Mesendoderm (in vitro differentiated cells): Measurements from ENCODE around the gene GALNS.

Experiments
- DNase-seq: peaks from one replicate; pipeline ENCODE4 v3.0.0; 2013
- H2AK5ac ChIP-seq: 2 replicates; pipeline ENCODE4 v1.6.1; 2013; ENCODE audit warnings: low read length, inconsistent platforms
- H2BK120ac ChIP-seq: 2 replicates; pipeline ENCODE4 v1.6.1; 2013; ENCODE audit warnings: low read depth, mild to moderate bottlenecking, low read length, moderate library complexity, mixed read lengths
- H2BK15ac ChIP-seq: replicated peaks from 2 replicates; pipeline ENCODE4 v1.6.1; 2013; ENCODE audit warnings: low read depth, mild to moderate bottlenecking, moderate library complexity
- H2BK5ac ChIP-seq: 2 replicates; pipeline ENCODE4 v1.6.1; 2013; ENCODE audit warnings: low read length, inconsistent platforms
- H3K18ac ChIP-seq: 2 replicates; pipeline ENCODE4 v1.6.1; 2013; ENCODE audit warnings: mild to moderate bottlenecking, low read length, mixed read lengths
- H3K23ac ChIP-seq: one replicate; pipeline ENCODE4 v1.6.1; 2013; ENCODE audit warnings: low read length
- H3K27ac ChIP-seq: 2 replicates; pipeline ENCODE4 v1.5.1; 2013; ENCODE audit warnings: low read depth, mild to moderate bottlenecking, inconsistent platforms, low read length, moderate library complexity
- H3K27me3 ChIP-seq: 2 replicates; pipeline ENCODE4 v1.6.1; 2013; ENCODE audit warnings: low read length, control low read depth, mild to moderate bottlenecking, inconsistent platforms; ENCODE audit not compliant: insufficient read depth, poor library complexity
- H3K36me3 ChIP-seq: 2 replicates; pipeline ENCODE4 v1.6.1; 2013; ENCODE audit warnings: low read length, inconsistent platforms; ENCODE audit not compliant: control insufficient read depth, insufficient read depth
- H3K4ac ChIP-seq: one replicate; pipeline ENCODE4 v1.6.1; 2013; ENCODE audit warnings: low read depth, mild to moderate bottlenecking, low read length, moderate library complexity
- H3K4me1 ChIP-seq: 2 replicates; pipeline ENCODE4 v1.6.1; 2013; ENCODE audit warnings: low read depth, low read length, inconsistent platforms; ENCODE audit not compliant: control insufficient read depth
- H3K4me2 ChIP-seq: 2 replicates; pipeline ENCODE4 v1.6.1; 2013; ENCODE audit warnings: low read length
- H3K4me3 ChIP-seq: 2 replicates; pipeline ENCODE4 v1.5.1; 2013; ENCODE audit warnings: mild to moderate bottlenecking, low read length
- H3K56ac ChIP-seq: one replicate; pipeline ENCODE4 v1.6.1; 2013; ENCODE audit warnings: low read length
- H3K79me1 ChIP-seq: 2 replicates; pipeline ENCODE4 v1.6.1; 2013; ENCODE audit warnings: low read length, inconsistent platforms
- H3K79me2 ChIP-seq: 2 replicates; pipeline ENCODE4 v1.6.1; 2013; ENCODE audit warnings: mild to moderate bottlenecking, low read length; ENCODE audit not compliant: control insufficient read depth, insufficient read depth
- H3K9ac ChIP-seq: 2 replicates; pipeline ENCODE4 v1.6.1; 2013; ENCODE audit warnings: low read length, inconsistent platforms
- H4K5ac ChIP-seq: one replicate; pipeline ENCODE4 v1.6.1; 2013; ENCODE audit warnings: low read length
- H4K8ac ChIP-seq: one replicate; pipeline ENCODE4 v1.6.1; 2013; ENCODE audit warnings: low read depth, mild to moderate bottlenecking, control low read depth, low read length, moderate library complexity
- WGBS: extraction: QIAGEN DNeasy Blood & Tissue Kit; methylation state at CpG from one replicate; pipeline ENCODE4 v1.1.7; 2013; ENCODE audit warnings: low lambda C conversion rate, missing lambda C conversion rate; ENCODE audit not compliant: insufficient coverage; ENCODE audit errors: extremely low coverage; 5-methylcytosine and 5-hydroxymethylcytosine counted together

Gene GALNS

DNA sequence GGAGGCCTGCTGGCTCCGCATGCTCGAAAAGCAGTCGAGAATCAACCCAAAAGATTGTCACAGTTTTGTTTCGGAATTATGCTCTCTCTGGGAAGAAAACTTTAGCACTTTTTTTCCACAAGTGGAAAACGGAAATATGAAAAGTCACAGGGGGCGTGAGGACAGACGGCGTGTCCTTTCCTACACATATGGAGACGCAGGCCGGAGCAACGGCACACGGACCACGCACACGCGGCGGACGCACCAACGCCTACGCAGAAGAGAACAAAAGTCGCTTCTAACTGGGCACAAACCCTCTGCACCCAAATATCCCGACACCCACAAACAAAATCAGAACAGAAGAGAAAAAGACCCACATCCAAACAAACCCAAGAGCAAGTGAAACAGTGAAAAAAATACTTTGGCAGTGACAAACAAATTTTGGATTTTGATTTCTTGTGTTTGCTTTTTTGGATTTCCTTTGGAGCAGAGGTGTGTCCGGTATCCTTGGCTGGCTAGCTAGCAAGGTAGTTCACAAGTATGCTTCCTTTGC is 19.0 kb upstream of the GALNS start:
- Histone ChIP-seq H3K9ac (no peak overlapping the region), H3K56ac (no peak overlapping the region), H3K79me2 (no peaks in the 10 kb centered on the region), H3K23ac (no peak overlapping the region), H3K27ac (no peak overlapping the region), H4K8ac (no peak overlapping the region), H3K79me1 (no peaks in the 10 kb centered on the region), H3K4ac (no peak overlapping the region), H4K5ac (no peak overlapping the region), H3K27me3 (no peaks in the 10 kb centered on the region), H3K4me2 (no peak overlapping the region), H2BK120ac (no peak overlapping the region), H3K4me3 (no peak overlapping the region), H2AK5ac (no peak overlapping the region), H2BK5ac (no peak overlapping the region), H3K18ac (no peak overlapping the region), H2BK15ac (no peak overlapping the region), H3K36me3 (no peaks in the 10 kb centered on the region), H3K4me1 (no peaks in the 10 kb centered on the region)
- DNase-seq, result no peak
- no CpG with 5 or more reads among the region's 22 CpGs for WGBS

GRCh38 chr16:88874938-88875599 is 18.3 kb upstream of the GALNS start:
- Histone ChIP-seq H3K18ac (no peak overlapping the region), H3K9ac (no peak overlapping the region), H3K4me2 (no peak overlapping the region), H3K4me1 (no peaks in the 10 kb centered on the region), H3K56ac (no peak overlapping the region), H3K79me1 (no peaks in the 10 kb centered on the region), H3K27me3 (no peaks in the 10 kb centered on the region), H3K4ac (no peak overlapping the region), H2BK5ac (no peak overlapping the region), H3K23ac (no peak overlapping the region), H4K5ac (no peak overlapping the region), H3K79me2 (no peaks in the 10 kb centered on the region), H2AK5ac (no peak overlapping the region), H3K27ac (no peak overlapping the region), H2BK15ac (no peak overlapping the region), H3K36me3 (no peaks in the 10 kb centered on the region), H4K8ac (no peak overlapping the region), H2BK120ac (no peak overlapping the region), H3K4me3 (no peak overlapping the region)
- DNase-seq, result no peak
- no CpG with 5 or more reads among the region's 34 CpGs for WGBS

GRCh38 chr16:88872650-88873331 is 16.0 kb upstream of the GALNS start:
- no peaks in the 10 kb centered on the region for H3K27me3 ChIP-seq
- no peaks in the 10 kb centered on the region for H3K79me2 ChIP-seq
- H2AK5ac ChIP-seq, result no peak overlapping the region
- H3K23ac ChIP-seq, result no peak overlapping the region
- no peak overlapping the region for H4K8ac ChIP-seq
- H2BK120ac ChIP-seq, result no peak overlapping the region
- no peak overlapping the region for H4K5ac ChIP-seq
- DNase-seq, result no peak
- no peak overlapping the region for H3K4ac ChIP-seq
- no peak overlapping the region for H3K27ac ChIP-seq
- no peaks in the 10 kb centered on the region for H3K36me3 ChIP-seq
- no peak overlapping the region for H3K4me3 ChIP-seq
- no peak overlapping the region for H3K4me2 ChIP-seq
- no peaks in the 10 kb centered on the region for H3K79me1 ChIP-seq
- no peaks in the 10 kb centered on the region for H3K4me1 ChIP-seq
- no peak overlapping the region for H3K56ac ChIP-seq
- no peak overlapping the region for H2BK5ac ChIP-seq
- no peak overlapping the region for H2BK15ac ChIP-seq
- H3K9ac ChIP-seq, result no peak overlapping the region
- no CpG with 5 or more reads among the region's 25 CpGs for WGBS
- H3K18ac ChIP-seq, result no peak overlapping the region

- H2BK120ac ChIP-seq, result no peak overlapping the region
- no peak for DNase-seq
- no peak overlapping the region for H2BK5ac ChIP-seq
- H4K5ac ChIP-seq, result no peak overlapping the region
- no peak overlapping the region for H3K4ac ChIP-seq
- no peak overlapping the region for H3K18ac ChIP-seq
- H3K36me3 ChIP-seq, result no peaks in the 10 kb centered on the region
- H3K4me2 ChIP-seq, result no peak overlapping the region
- H3K56ac ChIP-seq, result no peak overlapping the region
- no peak overlapping the region for H3K4me3 ChIP-seq
- H3K23ac ChIP-seq, result no peak overlapping the region
- H4K8ac ChIP-seq, result no peak overlapping the region
- H2AK5ac ChIP-seq, result no peak overlapping the region
- no peak overlapping the region for H2BK15ac ChIP-seq
- H3K4me1 ChIP-seq, result no peaks in the 10 kb centered on the region
- no peak overlapping the region for H3K27ac ChIP-seq
- WGBS, result no CpG with 5 or more reads among the region's 21 CpGs
- no peak overlapping the region for H3K9ac ChIP-seq
- H3K79me1 ChIP-seq, result no peaks in the 10 kb centered on the region
- no peaks in the 10 kb centered on the region for H3K27me3 ChIP-seq
- no peaks in the 10 kb centered on the region for H3K79me2 ChIP-seq
Measured at GRCh38 chr16:88871730-88872416, 15.1 kb upstream of the GALNS start.

GRCh38 chr16:88871349-88871702 is 14.6 kb upstream of the GALNS start:
- Histone ChIP-seq H2BK15ac (no peak overlapping the region), H2BK120ac (no peak overlapping the region), H3K79me1 (no peaks in the 10 kb centered on the region), H4K8ac (no peak overlapping the region), H3K4ac (no peak overlapping the region), H3K4me1 (no peaks in the 10 kb centered on the region), H2BK5ac (no peak overlapping the region), H3K27ac (no peak overlapping the region), H3K27me3 (no peaks in the 10 kb centered on the region), H3K23ac (no peak overlapping the region), H3K18ac (no peak overlapping the region), H3K36me3 (no peaks in the 10 kb centered on the region), H3K4me3 (no peak overlapping the region), H4K5ac (no peak overlapping the region), H3K4me2 (no peak overlapping the region), H3K79me2 (no peaks in the 10 kb centered on the region), H3K9ac (no peak overlapping the region), H2AK5ac (no peak overlapping the region), H3K56ac (no peak overlapping the region)
- DNase-seq, result no peak
- no CpG with 5 or more reads among the region's 8 CpGs for WGBS
